Activated CD8-positive, alpha-beta T cell treated with anti-CD3 and anti-CD28 coated beads for 36 hours (primary cell): Measurements from ENCODE around the gene SLC5A4. TPM values are rescaled to one million over a fixed set of nuclear protein-coding genes. Genes with fewer than 3 reads are reported as not detected.
A peak's percentile ranks its signal among the peaks of the same experiment; 100 is the strongest.

Experiments
- ATAC-seq: fragments of 200-7000 bp; cut with Tn5 transposase; one replicate; pipeline ENCODE4 v1.10.0; 2021; ENCODE audit warnings: mild to moderate bottlenecking, moderate library complexity
- CTCF ChIA-PET: fragments of 350-600 bp; sonication (Branson Sonifier 250); formaldehyde crosslinking; loops from one replicate; lab custom pipeline; 2021; ENCODE audit warnings: antibody characterized with exemption; lab: Charles Lee
- POLR2A ChIA-PET: fragments of 350-600 bp; sonication (Branson Sonifier 250); formaldehyde crosslinking; loops from one replicate; lab custom pipeline; 2021; ENCODE audit warnings: antibody characterized with exemption; lab: Charles Lee
- DNase-seq: peaks from one replicate; pipeline ENCODE4 v3.0.0-alpha.2; 2020
- H3K27ac Mint-ChIP-seq: one replicate; pipeline ENCODE4 v1.8.0; 2021; ENCODE audit warnings: mild to moderate bottlenecking, mixed read lengths
- H3K27me3 Mint-ChIP-seq: one replicate; pipeline ENCODE4 v1.8.0; 2021; ENCODE audit warnings: mixed read lengths
- H3K36me3 Mint-ChIP-seq: one replicate; pipeline ENCODE4 v1.8.0; 2021; ENCODE audit warnings: low read depth, mixed read lengths
- H3K4me1 Mint-ChIP-seq: one replicate; pipeline ENCODE4 v1.8.0; 2021; ENCODE audit warnings: low read depth, mixed read lengths
- H3K4me3 Mint-ChIP-seq: one replicate; pipeline ENCODE4 v1.8.0; 2021; ENCODE audit warnings: mild to moderate bottlenecking, moderate library complexity, mixed read lengths
- H3K9me3 Mint-ChIP-seq: one replicate; pipeline ENCODE4 v1.8.0; 2021; ENCODE audit warnings: mixed read lengths
- intact Hi-C: fragments of 100-400 bp; cut with micrococcal nuclease; formaldehyde crosslinking; loops from one replicate; pipeline ENCODE4 v1.10.0; 2022
- total RNA-seq, 2 experiments: library from RNA; stranded (reverse); gene quantifications; one replicate each; pipeline ENCODE4 v1.2.3, GENCODE V29; 2021
- TF ChIP-seq, protein P1 (sequence below): fragments of 200-600 bp; IDR thresholded peaks from one replicate; pipeline ENCODE4 v1.8.0; 2022; ENCODE audit warnings: antibody characterized with exemption, mild to moderate bottlenecking

Gene SLC5A4
- total RNA-seq, 2 experiments from 2014 or later, result not detected

DNA sequence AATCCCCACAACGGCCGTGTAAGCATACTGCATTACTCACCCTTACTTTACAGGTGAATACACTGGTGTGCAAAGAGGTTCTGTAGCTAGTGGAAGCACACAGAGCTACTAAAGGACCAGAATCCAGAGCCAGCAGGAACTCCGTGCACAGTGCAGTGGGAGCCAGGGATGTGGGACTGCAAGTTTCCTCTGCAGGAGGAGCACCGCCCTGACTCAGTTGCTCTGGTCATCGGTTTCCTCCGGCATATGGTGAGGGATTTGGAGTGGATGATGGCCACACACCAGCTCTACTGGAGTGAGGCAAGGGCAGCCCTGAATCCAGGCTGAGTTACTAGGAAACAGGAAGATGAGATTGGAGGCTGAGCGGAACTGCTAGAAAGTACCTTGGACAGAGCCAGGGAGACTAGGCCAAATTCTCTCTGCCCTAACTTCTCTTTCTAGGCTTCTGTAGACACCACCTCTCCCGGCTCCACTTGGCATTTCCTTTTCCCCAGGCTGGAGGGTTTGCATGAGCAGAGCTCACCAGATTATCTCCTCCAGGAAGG lies 77.9 kb downstream of the SLC5A4 start:
- DNase-seq (no peak), ATAC-seq (no peak)
- H3K27ac Mint-ChIP-seq, result no peak overlapping the region
- ChIA-PET POLR2A (no interaction called here), CTCF (no interaction called here)
- no peaks in the 10 kb centered on the region for H3K4me1 Mint-ChIP-seq
- TF ChIP-seq, protein P1, sequence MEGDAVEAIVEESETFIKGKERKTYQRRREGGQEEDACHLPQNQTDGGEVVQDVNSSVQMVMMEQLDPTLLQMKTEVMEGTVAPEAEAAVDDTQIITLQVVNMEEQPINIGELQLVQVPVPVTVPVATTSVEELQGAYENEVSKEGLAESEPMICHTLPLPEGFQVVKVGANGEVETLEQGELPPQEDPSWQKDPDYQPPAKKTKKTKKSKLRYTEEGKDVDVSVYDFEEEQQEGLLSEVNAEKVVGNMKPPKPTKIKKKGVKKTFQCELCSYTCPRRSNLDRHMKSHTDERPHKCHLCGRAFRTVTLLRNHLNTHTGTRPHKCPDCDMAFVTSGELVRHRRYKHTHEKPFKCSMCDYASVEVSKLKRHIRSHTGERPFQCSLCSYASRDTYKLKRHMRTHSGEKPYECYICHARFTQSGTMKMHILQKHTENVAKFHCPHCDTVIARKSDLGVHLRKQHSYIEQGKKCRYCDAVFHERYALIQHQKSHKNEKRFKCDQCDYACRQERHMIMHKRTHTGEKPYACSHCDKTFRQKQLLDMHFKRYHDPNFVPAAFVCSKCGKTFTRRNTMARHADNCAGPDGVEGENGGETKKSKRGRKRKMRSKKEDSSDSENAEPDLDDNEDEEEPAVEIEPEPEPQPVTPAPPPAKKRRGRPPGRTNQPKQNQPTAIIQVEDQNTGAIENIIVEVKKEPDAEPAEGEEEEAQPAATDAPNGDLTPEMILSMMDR, result no peak
- peaks cover 32% of the 10 kb centered on the region for H3K27me3 Mint-ChIP-seq
- no peaks in the 10 kb centered on the region for H3K36me3 Mint-ChIP-seq
- no peak overlapping the region for H3K4me3 Mint-ChIP-seq
- no peaks in the 10 kb centered on the region for H3K9me3 Mint-ChIP-seq
- intact Hi-C loops, result no loop called here

DNA sequence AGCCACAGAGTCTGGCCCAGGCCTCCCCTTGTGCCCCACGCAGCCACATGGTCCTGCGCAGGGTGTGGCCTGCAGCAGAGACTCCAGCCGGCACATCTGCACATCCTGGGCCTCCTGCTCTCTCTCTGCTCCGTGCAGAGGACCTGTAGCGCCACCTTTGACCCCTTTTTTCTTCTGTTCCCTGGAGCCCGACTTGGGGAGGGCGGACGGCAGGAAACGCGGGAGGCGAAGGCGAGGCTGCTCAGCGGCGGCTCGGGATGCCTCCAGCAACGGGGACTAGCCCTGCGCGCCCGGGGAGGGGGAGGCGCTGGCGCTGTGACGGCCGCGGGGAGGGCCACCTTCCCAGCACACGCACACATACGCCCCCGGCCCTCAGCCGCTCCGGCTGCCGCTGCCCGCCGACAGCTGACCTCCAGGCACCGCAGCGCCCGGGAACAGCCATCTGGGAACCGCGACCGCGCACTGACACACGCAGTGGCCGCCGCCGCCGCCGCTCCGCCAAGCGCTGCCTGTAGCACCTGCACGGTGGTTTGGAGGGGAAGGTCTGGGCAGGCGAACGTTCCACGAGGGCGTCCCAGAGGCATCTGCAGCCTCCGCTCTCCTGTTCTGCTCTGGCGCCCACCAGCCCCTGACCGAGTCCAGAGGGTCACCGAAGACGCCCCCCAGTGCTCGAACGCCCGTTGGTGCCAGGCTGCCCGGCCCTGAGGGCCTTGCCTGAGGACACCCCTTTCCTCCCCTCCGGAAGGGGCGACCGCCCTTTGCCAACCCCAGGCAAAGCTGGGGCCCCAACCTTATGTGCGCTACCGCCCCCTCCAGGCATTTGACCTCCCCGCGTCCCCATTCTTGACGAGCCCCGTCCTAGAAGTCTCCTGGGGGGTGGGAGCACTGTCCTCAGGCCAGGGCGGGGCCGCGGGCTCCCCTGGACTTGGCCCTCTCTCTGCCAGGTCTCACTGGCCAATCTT lies 79.2 kb downstream of the SLC5A4 start:
- Mint-ChIP-seq H3K27me3 (peaks cover 32% of the 10 kb centered on the region), H3K27ac (no peak overlapping the region), H3K4me1 (no peaks in the 10 kb centered on the region), H3K4me3 (no peak overlapping the region), H3K9me3 (no peaks in the 10 kb centered on the region), H3K36me3 (no peaks in the 10 kb centered on the region)
- POLR2A ChIA-PET, result no interaction called here
- DNase-seq, result peak; percentile 19
- peak; percentile 27 for ATAC-seq
- CTCF ChIA-PET, result no interaction called here
- TF ChIP-seq, protein P1, result no peak
- intact Hi-C loops, result no loop called here

DNA sequence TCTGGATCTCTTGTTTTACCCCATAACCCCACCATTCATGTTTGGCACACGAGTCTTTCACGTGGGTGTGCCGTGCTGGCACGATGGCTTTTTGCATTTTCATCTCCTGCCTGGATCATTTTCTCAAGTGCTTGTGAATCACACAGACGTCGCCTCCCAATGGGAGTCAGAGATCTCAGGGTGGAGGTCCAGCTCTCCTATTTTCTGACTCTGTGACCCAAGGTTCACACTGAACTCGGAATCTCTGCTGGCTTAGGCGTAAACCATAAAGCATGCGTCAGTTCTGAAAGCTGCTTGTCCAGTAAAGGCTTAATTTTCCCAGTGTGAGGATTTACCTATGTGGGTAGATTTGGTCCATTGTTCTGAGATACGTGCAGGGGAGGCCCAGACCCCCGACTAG lies 80.0 kb downstream of the SLC5A4 start:
- Mint-ChIP-seq H3K36me3 (no peaks in the 10 kb centered on the region), H3K4me3 (no peak overlapping the region), H3K27me3 (peaks cover 32% of the 10 kb centered on the region), H3K9me3 (no peaks in the 10 kb centered on the region), H3K27ac (no peak overlapping the region), H3K4me1 (no peaks in the 10 kb centered on the region)
- intact Hi-C loops, result no loop called here
- no peak for ATAC-seq
- POLR2A ChIA-PET, result no interaction called here
- TF ChIP-seq, protein P1, result no peak
- CTCF ChIA-PET, result no interaction called here
- DNase-seq, result no peak

Other genes with a start within 250 kb of the SLC5A4 start
- not detected for gene SLC5A1, start 212.1 kb downstream of the SLC5A4 start, total RNA-seq
- gene C22orf42, start 96.0 kb downstream of the SLC5A4 start, total RNA-seq, result not detected
- not detected for gene RFPL2, start 50.3 kb downstream of the SLC5A4 start, total RNA-seq
- gene RFPL3, start 102.5 kb upstream of the SLC5A4 start, total RNA-seq, result not detected
- 10 to 100 TPM; 77.9 to 82.7 TPM for gene RTCB, start 156.9 kb upstream of the SLC5A4 start, total RNA-seq
- not detected for gene BPIFC, start 209.1 kb upstream of the SLC5A4 start, total RNA-seq
- 10 to 100 TPM; 77.2 to 78.1 TPM for gene FBXO7, start 219.5 kb upstream of the SLC5A4 start, total RNA-seq